VCaP (cell line): ENCODE measurements around the gene ACACA.

ENCODE experiments used
- H3K27ac ChIP-seq: fragments of 450-650 bp; 2 replicates; pipeline ENCODE4 v1.5.1; 2017
- TF ChIP-seq, protein P1 (sequence below): fragments of 450-650 bp; conservative IDR thresholded peaks from 2 replicates; pipeline ENCODE4 v1.5.1; 2017; ENCODE audit warnings: mild to moderate bottlenecking, moderate library complexity

Gene ACACA

DNA sequence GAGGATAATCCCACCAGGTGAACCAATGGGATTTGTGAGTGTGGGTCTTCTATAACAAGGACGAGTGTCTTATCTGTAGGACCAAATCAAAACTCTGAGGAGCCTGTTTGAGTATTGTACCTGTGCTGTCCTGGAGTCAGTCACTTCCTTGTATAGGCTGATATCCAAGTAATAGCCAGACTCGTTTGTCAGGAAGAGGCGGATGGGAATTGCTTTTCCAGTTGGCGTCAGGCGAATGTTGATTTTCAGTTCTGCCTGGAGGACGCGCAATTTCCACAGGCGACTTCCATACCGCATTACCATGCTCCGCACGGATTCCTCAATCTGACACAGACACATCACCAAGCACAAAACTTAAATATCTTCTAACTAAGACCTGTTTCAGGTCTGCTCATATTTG is 218.5 kb downstream of the ACACA start:
- H3K27ac ChIP-seq: peak overlapping the region; percentile 83
- TF ChIP-seq, protein P1, sequence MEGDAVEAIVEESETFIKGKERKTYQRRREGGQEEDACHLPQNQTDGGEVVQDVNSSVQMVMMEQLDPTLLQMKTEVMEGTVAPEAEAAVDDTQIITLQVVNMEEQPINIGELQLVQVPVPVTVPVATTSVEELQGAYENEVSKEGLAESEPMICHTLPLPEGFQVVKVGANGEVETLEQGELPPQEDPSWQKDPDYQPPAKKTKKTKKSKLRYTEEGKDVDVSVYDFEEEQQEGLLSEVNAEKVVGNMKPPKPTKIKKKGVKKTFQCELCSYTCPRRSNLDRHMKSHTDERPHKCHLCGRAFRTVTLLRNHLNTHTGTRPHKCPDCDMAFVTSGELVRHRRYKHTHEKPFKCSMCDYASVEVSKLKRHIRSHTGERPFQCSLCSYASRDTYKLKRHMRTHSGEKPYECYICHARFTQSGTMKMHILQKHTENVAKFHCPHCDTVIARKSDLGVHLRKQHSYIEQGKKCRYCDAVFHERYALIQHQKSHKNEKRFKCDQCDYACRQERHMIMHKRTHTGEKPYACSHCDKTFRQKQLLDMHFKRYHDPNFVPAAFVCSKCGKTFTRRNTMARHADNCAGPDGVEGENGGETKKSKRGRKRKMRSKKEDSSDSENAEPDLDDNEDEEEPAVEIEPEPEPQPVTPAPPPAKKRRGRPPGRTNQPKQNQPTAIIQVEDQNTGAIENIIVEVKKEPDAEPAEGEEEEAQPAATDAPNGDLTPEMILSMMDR: peak; percentile 20

DNA sequence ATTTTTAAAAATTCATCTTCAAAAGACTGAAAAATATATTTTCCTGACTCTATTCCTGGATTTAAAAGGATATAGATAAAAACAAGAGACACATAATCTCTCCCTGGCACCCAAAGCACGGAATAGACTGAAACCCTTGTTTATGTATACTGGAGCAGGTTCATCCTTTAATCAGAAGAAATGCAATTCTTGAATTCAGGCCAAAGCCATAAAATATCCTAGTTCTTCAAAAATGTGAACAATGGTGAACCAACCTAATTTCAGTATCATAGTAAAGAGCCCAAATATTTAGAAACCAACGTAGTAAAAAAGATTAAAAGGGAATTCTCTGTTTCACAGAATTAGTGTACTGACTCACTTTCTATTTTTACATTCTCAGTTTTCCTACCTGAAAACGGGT is 219.4 kb downstream of the ACACA start:
- H3K27ac ChIP-seq: peak overlapping the region; percentile 83
- TF ChIP-seq, protein P1: no peak

GRCh38 chr17:37182786-37183465 is 223.7 kb downstream of the ACACA start:
- peak overlapping the region; percentile 58 for H3K27ac ChIP-seq

GRCh38 chr17:37180376-37180775 is 226.3 kb downstream of the ACACA start:
- TF ChIP-seq, protein P1: no peak
- H3K27ac ChIP-seq: peak overlapping the region; percentile 73

More at GRCh38 chr17:37182786-37183465, 223.7 kb downstream of the ACACA start:
- TF ChIP-seq, protein P1: no peak

- H3K27ac ChIP-seq: peak overlapping the region; percentile 73
These were observed 226.7 kb downstream of the ACACA start for GRCh38 chr17:37179893-37180292.

GRCh38 chr17:37177254-37177870 is 229.3 kb downstream of the ACACA start:
- H3K27ac ChIP-seq: peak overlapping the region; percentile 73
- TF ChIP-seq, protein P1: no peak

More at GRCh38 chr17:37179893-37180292, 226.7 kb downstream of the ACACA start:
- TF ChIP-seq, protein P1: no peak

GRCh38 chr17:37176723-37177122 is 229.9 kb downstream of the ACACA start:
- TF ChIP-seq, protein P1: no peak
- H3K27ac ChIP-seq: peak overlapping the region; percentile 73
